Esophagus muscularis mucosa (tissue), 4 donors: Measurements from ENCODE around the gene NR1D2.

Source experiments
- EP300 ChIP-seq: sonication (generic); formaldehyde crosslinking; IDR thresholded peaks from one replicate; pipeline ENCODE4 v1.6.1; 2017; ENCODE audit warnings: antibody characterized with exemption
- POLR2AphosphoS5 ChIP-seq, 2 donors: sonication (generic); formaldehyde crosslinking; IDR thresholded peaks; one replicate each; pipeline ENCODE4 v1.6.1; 2017; ENCODE audit warnings: antibody characterized with exemption in 2 of 2
- TF ChIP-seq, protein P1 (sequence below), 3 experiments: fragments of 200-600 bp in 2 of 3; fragments of 450-650 bp in 1 of 3; sonication (generic) in 2 of 3; IDR thresholded peaks; one replicate each; pipeline ENCODE4 v1.5.1; 2017 to 2019; ENCODE audit warnings: antibody characterized with exemption in 3 of 3, mild to moderate bottlenecking in 2 of 3, moderate library complexity in 1 of 3

- TF ChIP-seq EP300 (no peak), POLR2AphosphoS5 (IDR thresholded peaks at IDR 0.05) (no peak)
- TF ChIP-seq, protein P1, sequence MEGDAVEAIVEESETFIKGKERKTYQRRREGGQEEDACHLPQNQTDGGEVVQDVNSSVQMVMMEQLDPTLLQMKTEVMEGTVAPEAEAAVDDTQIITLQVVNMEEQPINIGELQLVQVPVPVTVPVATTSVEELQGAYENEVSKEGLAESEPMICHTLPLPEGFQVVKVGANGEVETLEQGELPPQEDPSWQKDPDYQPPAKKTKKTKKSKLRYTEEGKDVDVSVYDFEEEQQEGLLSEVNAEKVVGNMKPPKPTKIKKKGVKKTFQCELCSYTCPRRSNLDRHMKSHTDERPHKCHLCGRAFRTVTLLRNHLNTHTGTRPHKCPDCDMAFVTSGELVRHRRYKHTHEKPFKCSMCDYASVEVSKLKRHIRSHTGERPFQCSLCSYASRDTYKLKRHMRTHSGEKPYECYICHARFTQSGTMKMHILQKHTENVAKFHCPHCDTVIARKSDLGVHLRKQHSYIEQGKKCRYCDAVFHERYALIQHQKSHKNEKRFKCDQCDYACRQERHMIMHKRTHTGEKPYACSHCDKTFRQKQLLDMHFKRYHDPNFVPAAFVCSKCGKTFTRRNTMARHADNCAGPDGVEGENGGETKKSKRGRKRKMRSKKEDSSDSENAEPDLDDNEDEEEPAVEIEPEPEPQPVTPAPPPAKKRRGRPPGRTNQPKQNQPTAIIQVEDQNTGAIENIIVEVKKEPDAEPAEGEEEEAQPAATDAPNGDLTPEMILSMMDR (IDR thresholded peaks at IDR 0.05): no peak
These were observed 72.2 kb downstream of the NR1D2 start for GRCh38 chr3:24017305-24017704.
